HL-60 (cell line): ENCODE results near the gene SERTM1.

ENCODE experiments used
- DNase-seq, 2 experiments: peaks; one replicate each; pipeline ENCODE4 v3.0.0-alpha.2; 2010 to 2020; ENCODE audit warnings: low read depth in 1 of 2, low spot score in 1 of 2
- H3K27ac ChIP-seq: fragments of 250-450 bp; sonication (Bioruptor Pico); replicated peaks from 2 replicates; pipeline ENCODE4 v1.5.1; 2020; ENCODE audit warnings: mild to moderate bottlenecking, moderate library complexity
- H3K27me3 ChIP-seq: fragments of 250-450 bp; sonication (Bioruptor Pico); 2 replicates; pipeline ENCODE4 v1.5.1; 2021; ENCODE audit warnings: mild to moderate bottlenecking, moderate library complexity; ENCODE audit not compliant: insufficient read depth, poor library complexity, severe bottlenecking
- H3K4me3 ChIP-seq: replicated peaks from 2 replicates; pipeline ENCODE4 v1.5.1; 2011; ENCODE audit warnings: mild to moderate bottlenecking, control low read depth, low read length; ENCODE audit not compliant: insufficient read depth
- CTCF ChIP-seq: IDR thresholded peaks from one replicate; pipeline ENCODE4 v1.5.1; 2011; ENCODE audit warnings: low read length, control low read depth, inconsistent platforms; ENCODE audit not compliant: insufficient read depth
- GABPA ChIP-seq: IDR thresholded peaks from 2 replicates; pipeline ENCODE4 v1.6.1; 2012; ENCODE audit warnings: low read depth
- POLR2AphosphoS5 ChIP-seq: IDR thresholded peaks from 2 replicates; pipeline ENCODE4 v1.6.1; 2012; ENCODE audit warnings: low read depth
- REST ChIP-seq: IDR thresholded peaks from 2 replicates; pipeline ENCODE4 v1.6.1; 2012; ENCODE audit warnings: low read depth; ENCODE audit not compliant: insufficient replicate concordance
- SPI1 ChIP-seq: IDR thresholded peaks from 2 replicates; pipeline ENCODE4 v1.6.1; 2012; ENCODE audit warnings: low read depth, mild to moderate bottlenecking, borderline replicate concordance

SERTM1 gene

GRCh38 chr13:36709136-36709890 is 35.5 kb downstream of the SERTM1 start:
- H3K4me3 ChIP-seq, result no peak overlapping the region
- DNase-seq, result no peak
- peaks cover 3% of the 10 kb centered on the region for H3K27me3 ChIP-seq
- TF ChIP-seq CTCF (no peak), SPI1 (no peak), REST (no peak), GABPA (no peak), POLR2AphosphoS5 (no peak)
- H3K27ac ChIP-seq, result no peak overlapping the region

- H3K27ac ChIP-seq, result no peak overlapping the region
- no peaks in the 10 kb centered on the region for H3K27me3 ChIP-seq
- no peak overlapping the region for H3K4me3 ChIP-seq
- TF ChIP-seq REST (no peak), POLR2AphosphoS5 (no peak), CTCF (no peak), GABPA (no peak), SPI1 (no peak)
- DNase-seq, result no peak
Observed at GRCh38 chr13:36710396-36710795, 36.6 kb downstream of the SERTM1 start.

GRCh38 chr13:36712290-36712689 is 38.5 kb downstream of the SERTM1 start:
- TF ChIP-seq GABPA (no peak), CTCF (no peak), POLR2AphosphoS5 (no peak)
- Histone ChIP-seq H3K27me3 (no peaks in the 10 kb centered on the region), H3K4me3 (no peak overlapping the region), H3K27ac (no peak overlapping the region)
- DNase-seq, result no peak

- Histone ChIP-seq H3K27me3 (no peaks in the 10 kb centered on the region), H3K4me3 (no peak overlapping the region), H3K27ac (no peak overlapping the region)
- DNase-seq, result no peak
- TF ChIP-seq GABPA, result no peak
- no peak for TF ChIP-seq SPI1
- TF ChIP-seq CTCF, result no peak
- TF ChIP-seq POLR2AphosphoS5, result no peak
- no peak for TF ChIP-seq REST
Observed at GRCh38 chr13:36712770-36713169, 39.0 kb downstream of the SERTM1 start.
